ENCODE measurements around the gene ADRM1.

ADRM1 gene

GRCh38 chr20:62291251-62292066 lies 11.3 kb upstream of the ADRM1 start:
- no peak for DNase-seq (ENCODE audit: extremely low read depth, low read depth)
- TF ChIP-seq CTCF (IDR thresholded peaks at IDR 0.05; ENCODE audit: low read depth, low read length) = no peak

- DNase-seq (ENCODE audit: extremely low read depth, low read depth) = no peak
Observed at GRCh38 chr20:62292108-62292507, 10.7 kb upstream of the ADRM1 start.

GRCh38 chr20:62293111-62293784 lies 9.5 kb upstream of the ADRM1 start:
- no peak for TF ChIP-seq CTCF (IDR thresholded peaks at IDR 0.05; ENCODE audit: low read depth, low read length)
- no peak for DNase-seq (ENCODE audit: extremely low read depth, low read depth)

More at GRCh38 chr20:62292108-62292507, 10.7 kb upstream of the ADRM1 start:
- no peak for TF ChIP-seq CTCF (IDR thresholded peaks at IDR 0.05; ENCODE audit: low read depth, low read length)

GRCh38 chr20:62293946-62294345 lies 8.9 kb upstream of the ADRM1 start:
- no peak for DNase-seq (ENCODE audit: extremely low read depth, low read depth)
- TF ChIP-seq CTCF (IDR thresholded peaks at IDR 0.05; ENCODE audit: low read depth, low read length) = no peak

GRCh38 chr20:62294516-62294915 lies 8.3 kb upstream of the ADRM1 start:
- no peak for DNase-seq (ENCODE audit: extremely low read depth, low read depth)
- no peak for TF ChIP-seq CTCF (IDR thresholded peaks at IDR 0.05; ENCODE audit: low read depth, low read length)

GRCh38 chr20:62296724-62297448 lies 5.9 kb upstream of the ADRM1 start:
- no peak for TF ChIP-seq CTCF (IDR thresholded peaks at IDR 0.05; ENCODE audit: low read depth, low read length)
- no peak for DNase-seq (ENCODE audit: extremely low read depth, low read depth)
